ENCODE data around the gene SSBP4. TPM values are rescaled to one million over a fixed set of nuclear protein-coding genes. Genes with fewer than 3 reads are reported as not detected.

The SSBP4 gene
- total RNA-seq, 1 experiment from 2014 or later: 46.2 TPM

- H3K4me3 ChIP-seq (ENCODE audit: low read depth, low read length): no peak overlapping the region
- BruUV-seq (replicated peaks): no TSS peak
- POLR2A ChIA-PET: no interaction called here
- H3K27me3 Mint-ChIP-seq (ENCODE audit: insufficient read depth, unreplicated experiment): no peaks in the 10 kb centered on the region
- no peaks in the 10 kb centered on the region; the same call in 1 of the 2 replicates for H3K36me3 ChIP-seq (ENCODE audit: control insufficient read depth, insufficient read depth, low read length)
- H3K9me3 ChIP-seq: no peaks in the 10 kb centered on the region
- peaks cover 18% of the 10 kb centered on the region for H3K36me3 Mint-ChIP-seq (ENCODE audit: insufficient read depth, unreplicated experiment)
- CTCF ChIA-PET: interaction anchor here (0.6 kb wide), 1 partner anchor 21 kb away, joined by 3 read pairs; no protein-coding TSS in a partner anchor
- H3K4me3 Mint-ChIP-seq (ENCODE audit: unreplicated experiment): no peak overlapping the region
- no peaks in the 10 kb centered on the region for H3K9me3 Mint-ChIP-seq (ENCODE audit: unreplicated experiment)
- H3K27me3 ChIP-seq (replicated peaks; ENCODE audit: control insufficient read depth, insufficient read depth, low read length): no peaks in the 10 kb centered on the region
- intact Hi-C loops (cut with micrococcal nuclease; ENCODE audit: unreplicated experiment): no loop called here
- DNase-seq: no peak
- H3K4me1 ChIP-seq: no peaks in the 10 kb centered on the region
- no peak overlapping the region for H3K27ac Mint-ChIP-seq (ENCODE audit: unreplicated experiment)
- H3K4me1 Mint-ChIP-seq (ENCODE audit: low read depth, unreplicated experiment): no peaks in the 10 kb centered on the region
- TF ChIP-seq, protein P1, sequence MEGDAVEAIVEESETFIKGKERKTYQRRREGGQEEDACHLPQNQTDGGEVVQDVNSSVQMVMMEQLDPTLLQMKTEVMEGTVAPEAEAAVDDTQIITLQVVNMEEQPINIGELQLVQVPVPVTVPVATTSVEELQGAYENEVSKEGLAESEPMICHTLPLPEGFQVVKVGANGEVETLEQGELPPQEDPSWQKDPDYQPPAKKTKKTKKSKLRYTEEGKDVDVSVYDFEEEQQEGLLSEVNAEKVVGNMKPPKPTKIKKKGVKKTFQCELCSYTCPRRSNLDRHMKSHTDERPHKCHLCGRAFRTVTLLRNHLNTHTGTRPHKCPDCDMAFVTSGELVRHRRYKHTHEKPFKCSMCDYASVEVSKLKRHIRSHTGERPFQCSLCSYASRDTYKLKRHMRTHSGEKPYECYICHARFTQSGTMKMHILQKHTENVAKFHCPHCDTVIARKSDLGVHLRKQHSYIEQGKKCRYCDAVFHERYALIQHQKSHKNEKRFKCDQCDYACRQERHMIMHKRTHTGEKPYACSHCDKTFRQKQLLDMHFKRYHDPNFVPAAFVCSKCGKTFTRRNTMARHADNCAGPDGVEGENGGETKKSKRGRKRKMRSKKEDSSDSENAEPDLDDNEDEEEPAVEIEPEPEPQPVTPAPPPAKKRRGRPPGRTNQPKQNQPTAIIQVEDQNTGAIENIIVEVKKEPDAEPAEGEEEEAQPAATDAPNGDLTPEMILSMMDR (IDR thresholded peaks at IDR 0.05; ENCODE audit: insufficient read depth in 1 of 2, low read depth in 1 of 2, low read length in 1 of 2, severe bottlenecking in 1 of 2, unreplicated experiment in 1 of 2): no peak
These were observed 12.4 kb downstream of the SSBP4 start for GRCh38 chr19:18431351-18432197.

GRCh38 chr19:18432275-18433014 lies 13.2 kb downstream of the SSBP4 start:
- Mint-ChIP-seq H3K27ac (ENCODE audit: unreplicated experiment) (no peak overlapping the region), H3K4me1 (ENCODE audit: low read depth, unreplicated experiment) (no peaks in the 10 kb centered on the region), H3K27me3 (ENCODE audit: insufficient read depth, unreplicated experiment) (no peaks in the 10 kb centered on the region), H3K9me3 (ENCODE audit: unreplicated experiment) (no peaks in the 10 kb centered on the region), H3K36me3 (ENCODE audit: insufficient read depth, unreplicated experiment) (peaks cover 23% of the 10 kb centered on the region), H3K4me3 (ENCODE audit: unreplicated experiment) (no peak overlapping the region)
- Histone ChIP-seq H3K4me3 (ENCODE audit: low read depth, low read length) (no peak overlapping the region), H3K27me3 (replicated peaks; ENCODE audit: control insufficient read depth, insufficient read depth, low read length) (no peaks in the 10 kb centered on the region), H3K9me3 (no peaks in the 10 kb centered on the region), H3K36me3 (ENCODE audit: control insufficient read depth, insufficient read depth, low read length) (no peaks in the 10 kb centered on the region; the same call in 1 of the 2 replicates), H3K4me1 (no peaks in the 10 kb centered on the region)
- TF ChIP-seq, protein P1 (IDR thresholded peaks at IDR 0.05; ENCODE audit: insufficient read depth in 1 of 2, low read depth in 1 of 2, low read length in 1 of 2, severe bottlenecking in 1 of 2, unreplicated experiment in 1 of 2): no peak
- no TSS peak for BruUV-seq (replicated peaks)
- CTCF ChIA-PET: no interaction called here
- no peak for DNase-seq
- intact Hi-C loops (cut with micrococcal nuclease; ENCODE audit: unreplicated experiment): no loop called here
- POLR2A ChIA-PET: no interaction called here

DNA sequence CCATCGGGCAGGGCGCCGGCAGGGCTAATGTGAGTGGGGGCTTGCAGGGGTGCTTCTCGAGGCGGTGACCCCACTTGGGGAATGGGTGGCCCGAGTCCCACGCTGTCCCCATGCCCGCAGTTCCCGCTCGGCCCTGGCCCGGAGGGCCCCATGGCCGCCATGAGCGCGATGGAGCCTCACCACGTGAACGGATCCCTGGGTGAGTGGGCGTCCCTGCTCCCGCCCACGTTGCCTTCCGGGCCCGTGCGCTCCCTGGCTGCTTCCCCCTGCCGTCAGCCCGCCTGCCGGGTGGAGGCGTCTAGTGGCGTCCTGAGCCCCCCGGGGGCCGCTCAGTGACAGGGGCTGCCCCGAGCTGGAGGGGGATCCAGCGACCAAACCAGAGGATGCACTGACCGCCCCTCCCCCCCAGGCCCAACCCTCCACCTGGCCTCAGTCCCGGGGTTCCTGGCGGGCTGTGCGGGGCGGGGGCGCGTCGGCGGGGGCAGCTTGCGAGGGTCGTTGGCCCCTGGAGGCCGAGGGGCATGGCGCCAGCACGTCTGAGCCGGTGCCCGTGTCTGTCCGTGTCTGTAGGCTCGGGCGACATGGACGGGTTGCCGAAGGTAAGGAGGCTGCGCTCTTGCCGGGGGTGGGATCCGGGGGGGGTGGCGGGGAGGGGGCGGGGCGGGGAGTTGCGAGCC lies 14.0 kb downstream of the SSBP4 start:
- H3K9me3 Mint-ChIP-seq (ENCODE audit: unreplicated experiment): no peaks in the 10 kb centered on the region
- H3K4me3 Mint-ChIP-seq (ENCODE audit: unreplicated experiment): no peak overlapping the region
- intact Hi-C loops (cut with micrococcal nuclease; ENCODE audit: unreplicated experiment): no loop called here
- H3K4me1 Mint-ChIP-seq (ENCODE audit: low read depth, unreplicated experiment): no peaks in the 10 kb centered on the region
- ChIA-PET CTCF (no interaction called here), POLR2A (no interaction called here)
- H3K36me3 ChIP-seq (ENCODE audit: control insufficient read depth, insufficient read depth, low read length): no peaks in the 10 kb centered on the region; the same call in 1 of the 2 replicates
- H3K27me3 ChIP-seq (replicated peaks; ENCODE audit: control insufficient read depth, insufficient read depth, low read length): no peaks in the 10 kb centered on the region
- no peaks in the 10 kb centered on the region for H3K27me3 Mint-ChIP-seq (ENCODE audit: insufficient read depth, unreplicated experiment)
- no peak overlapping the region for H3K27ac Mint-ChIP-seq (ENCODE audit: unreplicated experiment)
- H3K4me1 ChIP-seq: peaks cover under 1% of the 10 kb centered on the region
- TF ChIP-seq, protein P1 (IDR thresholded peaks at IDR 0.05; ENCODE audit: insufficient read depth in 1 of 2, low read depth in 1 of 2, low read length in 1 of 2, severe bottlenecking in 1 of 2, unreplicated experiment in 1 of 2): no peak
- BruUV-seq (replicated peaks): no TSS peak
- no peak for DNase-seq
- no peaks in the 10 kb centered on the region for H3K9me3 ChIP-seq
- H3K4me3 ChIP-seq (ENCODE audit: low read depth, low read length): no peak overlapping the region
- H3K36me3 Mint-ChIP-seq (ENCODE audit: insufficient read depth, unreplicated experiment): peaks cover 28% of the 10 kb centered on the region

Data from Caco-2 (cell line).